Duodenal mucosa (tissue), 2 donors: ENCODE measurements around the gene VIPR2.

Source experiments
- H3K27ac ChIP-seq: one replicate; pipeline ENCODE4 v1.7.0; 2013; ENCODE audit warnings: low read depth, low read length
- H3K27me3 ChIP-seq, 2 donors: one replicate each; pipeline ENCODE4 v1.7.0; 2013; ENCODE audit warnings: low read length in 2 of 2, control low read depth in 1 of 2; ENCODE audit not compliant: insufficient read depth in 2 of 2, control insufficient read depth in 1 of 2
- H3K36me3 ChIP-seq, 2 donors: one replicate each; pipeline ENCODE4 v1.7.0; 2013; ENCODE audit warnings: low read length in 2 of 2, control low read depth in 1 of 2; ENCODE audit not compliant: insufficient read depth in 2 of 2, control insufficient read depth in 1 of 2
- H3K4me1 ChIP-seq, 2 donors: one replicate each; pipeline ENCODE4 v1.7.0; 2013; ENCODE audit warnings: low read length in 2 of 2, control low read depth in 1 of 2; ENCODE audit not compliant: insufficient read depth in 2 of 2, control insufficient read depth in 1 of 2
- H3K4me3 ChIP-seq, 2 donors: one replicate each; pipeline ENCODE4 v1.7.0; 2013; ENCODE audit warnings: low read length in 2 of 2, low read depth in 1 of 2
- H3K9ac ChIP-seq, 2 donors: one replicate each; pipeline ENCODE4 v1.7.0; 2013; ENCODE audit warnings: low read length in 2 of 2, low read depth in 1 of 2
- H3K9me3 ChIP-seq, 2 donors: one replicate each; pipeline ENCODE4 v1.7.0; 2013; ENCODE audit warnings: low read length in 2 of 2, control low read depth in 1 of 2; ENCODE audit not compliant: control insufficient read depth in 1 of 2

VIPR2 gene

GRCh38 chr7:159158125-159158887 is 13.6 kb upstream of the VIPR2 start:
- no peaks in the 10 kb centered on the region for H3K9me3 ChIP-seq

DNA sequence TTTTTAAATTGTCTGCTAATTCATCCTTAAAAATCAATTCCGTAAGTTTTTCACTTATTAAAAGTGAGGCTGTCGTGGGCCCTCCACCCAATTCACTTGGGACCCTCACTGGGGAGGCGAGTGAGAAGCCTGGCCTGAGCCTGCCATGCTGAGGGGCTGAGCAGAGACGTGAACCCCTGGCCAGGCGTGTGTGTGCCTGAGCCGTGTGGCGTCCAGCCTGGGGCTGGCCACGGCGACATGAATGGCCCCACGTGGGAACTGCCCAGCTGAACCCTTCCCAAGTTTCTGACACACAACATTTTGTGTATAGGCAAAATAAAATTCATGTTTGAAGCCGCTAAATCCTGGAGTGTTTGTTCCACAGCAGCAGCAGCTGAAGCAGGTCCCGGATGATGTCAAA is 13.0 kb upstream of the VIPR2 start:
- Histone ChIP-seq H3K4me3 (no peak overlapping the region), H3K27ac (no peak overlapping the region), H3K4me1 (no peaks in the 10 kb centered on the region), H3K36me3 (no peaks in the 10 kb centered on the region), H3K27me3 (no peaks in the 10 kb centered on the region), H3K9me3 (no peaks in the 10 kb centered on the region), H3K9ac (no peak overlapping the region)

More at GRCh38 chr7:159158125-159158887, 13.6 kb upstream of the VIPR2 start:
- H3K4me1 ChIP-seq, result no peaks in the 10 kb centered on the region
- no peaks in the 10 kb centered on the region for H3K27me3 ChIP-seq
- no peak overlapping the region for H3K9ac ChIP-seq
- no peaks in the 10 kb centered on the region for H3K36me3 ChIP-seq
- H3K27ac ChIP-seq, result no peak overlapping the region
- H3K4me3 ChIP-seq, result no peak overlapping the region

DNA sequence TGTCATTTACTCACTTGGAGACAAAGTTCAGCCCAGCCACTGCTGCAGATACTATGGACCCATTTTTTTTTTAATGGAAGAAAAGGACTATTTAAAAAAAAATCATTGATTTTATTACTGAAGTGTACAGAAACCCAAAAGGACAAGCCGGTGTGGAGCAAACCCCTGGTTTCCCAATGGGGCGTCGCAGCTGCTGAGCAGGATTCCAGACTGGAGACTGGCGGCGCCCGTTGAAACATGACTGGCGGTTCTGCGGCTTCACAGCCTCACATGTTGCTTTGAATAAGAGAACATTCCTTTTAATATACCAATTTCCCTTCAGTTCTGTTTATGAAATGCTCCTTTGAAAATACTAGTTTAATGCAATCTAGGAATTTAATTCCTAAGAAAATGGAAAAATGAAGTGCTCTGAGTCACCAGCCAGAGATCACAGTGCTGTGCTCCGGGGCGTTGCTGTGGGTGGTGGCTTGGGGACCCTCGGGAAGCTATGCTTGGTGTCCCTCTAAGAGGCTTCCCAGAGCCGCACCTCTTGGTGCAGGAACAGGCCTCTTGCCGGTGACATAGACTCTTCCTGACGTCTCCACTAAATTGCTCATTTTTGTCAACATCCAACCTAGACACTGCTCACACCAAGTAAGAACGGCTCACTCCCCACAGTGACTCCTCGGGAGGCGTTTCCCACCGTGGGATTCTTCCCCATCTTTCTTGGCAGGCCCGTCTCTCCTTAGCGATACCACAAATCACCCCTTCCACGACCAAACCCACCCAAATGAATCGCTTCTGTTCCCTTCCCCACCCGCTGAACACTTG is 12.0 kb upstream of the VIPR2 start:
- Histone ChIP-seq H3K27ac (no peak overlapping the region), H3K4me1 (no peaks in the 10 kb centered on the region), H3K27me3 (no peaks in the 10 kb centered on the region), H3K9me3 (no peaks in the 10 kb centered on the region), H3K36me3 (no peaks in the 10 kb centered on the region), H3K9ac (no peak overlapping the region), H3K4me3 (no peak overlapping the region)

- no peaks in the 10 kb centered on the region for H3K27me3 ChIP-seq
- no peak overlapping the region for H3K4me3 ChIP-seq
- no peaks in the 10 kb centered on the region for H3K36me3 ChIP-seq
- H3K4me1 ChIP-seq, result no peaks in the 10 kb centered on the region
- no peaks in the 10 kb centered on the region for H3K9me3 ChIP-seq
- no peak overlapping the region for H3K9ac ChIP-seq
- H3K27ac ChIP-seq, result no peak overlapping the region
These were observed 10.7 kb upstream of the VIPR2 start for GRCh38 chr7:159155410-159155809.

- Histone ChIP-seq H3K4me1 (no peaks in the 10 kb centered on the region), H3K27ac (no peak overlapping the region), H3K9me3 (no peaks in the 10 kb centered on the region), H3K4me3 (no peak overlapping the region), H3K9ac (no peak overlapping the region), H3K36me3 (no peaks in the 10 kb centered on the region), H3K27me3 (no peaks in the 10 kb centered on the region)
These were observed 9.6 kb upstream of the VIPR2 start for GRCh38 chr7:159154243-159154642.

- no peaks in the 10 kb centered on the region for H3K27me3 ChIP-seq
These were observed 8.8 kb upstream of the VIPR2 start for GRCh38 chr7:159153511-159153910.

GRCh38 chr7:159152816-159153215 is 8.1 kb upstream of the VIPR2 start:
- no peaks in the 10 kb centered on the region for H3K9me3 ChIP-seq
- H3K4me1 ChIP-seq, result no peaks in the 10 kb centered on the region
- H3K9ac ChIP-seq, result no peak overlapping the region
- no peaks in the 10 kb centered on the region for H3K36me3 ChIP-seq
- H3K27ac ChIP-seq, result no peak overlapping the region
- no peak overlapping the region for H3K4me3 ChIP-seq
- no peaks in the 10 kb centered on the region for H3K27me3 ChIP-seq

More at GRCh38 chr7:159153511-159153910, 8.8 kb upstream of the VIPR2 start:
- Histone ChIP-seq H3K9ac (no peak overlapping the region), H3K27ac (no peak overlapping the region), H3K36me3 (no peaks in the 10 kb centered on the region), H3K9me3 (no peaks in the 10 kb centered on the region), H3K4me1 (no peaks in the 10 kb centered on the region), H3K4me3 (no peak overlapping the region)

DNA sequence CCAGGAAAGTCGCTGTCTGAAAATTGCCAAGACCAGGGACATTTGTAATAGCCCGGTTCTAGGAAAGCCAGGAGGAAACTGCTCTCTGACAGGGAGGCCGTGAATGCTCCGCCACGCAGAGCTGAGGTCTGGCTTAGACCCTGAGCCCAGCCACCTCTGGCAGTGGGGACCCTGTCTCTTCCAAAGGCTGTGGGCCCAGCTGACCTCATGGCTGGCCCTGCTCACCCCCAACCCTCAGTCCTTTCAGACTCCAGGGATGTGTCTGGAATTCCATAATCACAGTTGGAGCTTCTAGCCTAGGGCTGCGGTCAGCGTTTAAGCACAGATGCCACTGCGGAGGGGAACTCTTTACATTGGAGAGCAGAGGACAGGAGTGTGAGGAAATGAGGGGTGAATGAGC is 6.6 kb upstream of the VIPR2 start:
- H3K4me3 ChIP-seq, result no peak overlapping the region
- H3K36me3 ChIP-seq, result no peaks in the 10 kb centered on the region
- peaks cover 3 to 6% of the 10 kb centered on the region in 2 donors for H3K27me3 ChIP-seq
- no peak overlapping the region for H3K27ac ChIP-seq
- no peaks in the 10 kb centered on the region for H3K4me1 ChIP-seq
- H3K9me3 ChIP-seq, result no peaks in the 10 kb centered on the region
- H3K9ac ChIP-seq, result no peak overlapping the region

- H3K36me3 ChIP-seq, result no peaks in the 10 kb centered on the region
- H3K27me3 ChIP-seq, result peaks cover 10 to 14% of the 10 kb centered on the region in 2 donors
- no peak overlapping the region for H3K9ac ChIP-seq
These were observed 4.8 kb upstream of the VIPR2 start for GRCh38 chr7:159149488-159149887.

More at GRCh38 chr7:159149488-159149887, 4.8 kb upstream of the VIPR2 start:
- H3K4me1 ChIP-seq, result no peaks in the 10 kb centered on the region
- no peak overlapping the region for H3K4me3 ChIP-seq
- H3K9me3 ChIP-seq, result no peaks in the 10 kb centered on the region
- no peak overlapping the region for H3K27ac ChIP-seq
